HG03025 (cell line): ENCODE data around the gene UBTF.

Experiments used
- ATAC-seq: cut with Tn5 transposase; IDR thresholded peaks from one replicate; pipeline ENCODE4 v1.9.1; 2021; ENCODE audit warnings: mild to moderate bottlenecking, moderate library complexity; ENCODE audit not compliant: unreplicated experiment, low FRiP score

The UBTF gene, protein sequence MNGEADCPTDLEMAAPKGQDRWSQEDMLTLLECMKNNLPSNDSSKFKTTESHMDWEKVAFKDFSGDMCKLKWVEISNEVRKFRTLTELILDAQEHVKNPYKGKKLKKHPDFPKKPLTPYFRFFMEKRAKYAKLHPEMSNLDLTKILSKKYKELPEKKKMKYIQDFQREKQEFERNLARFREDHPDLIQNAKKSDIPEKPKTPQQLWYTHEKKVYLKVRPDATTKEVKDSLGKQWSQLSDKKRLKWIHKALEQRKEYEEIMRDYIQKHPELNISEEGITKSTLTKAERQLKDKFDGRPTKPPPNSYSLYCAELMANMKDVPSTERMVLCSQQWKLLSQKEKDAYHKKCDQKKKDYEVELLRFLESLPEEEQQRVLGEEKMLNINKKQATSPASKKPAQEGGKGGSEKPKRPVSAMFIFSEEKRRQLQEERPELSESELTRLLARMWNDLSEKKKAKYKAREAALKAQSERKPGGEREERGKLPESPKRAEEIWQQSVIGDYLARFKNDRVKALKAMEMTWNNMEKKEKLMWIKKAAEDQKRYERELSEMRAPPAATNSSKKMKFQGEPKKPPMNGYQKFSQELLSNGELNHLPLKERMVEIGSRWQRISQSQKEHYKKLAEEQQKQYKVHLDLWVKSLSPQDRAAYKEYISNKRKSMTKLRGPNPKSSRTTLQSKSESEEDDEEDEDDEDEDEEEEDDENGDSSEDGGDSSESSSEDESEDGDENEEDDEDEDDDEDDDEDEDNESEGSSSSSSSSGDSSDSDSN

DNA sequence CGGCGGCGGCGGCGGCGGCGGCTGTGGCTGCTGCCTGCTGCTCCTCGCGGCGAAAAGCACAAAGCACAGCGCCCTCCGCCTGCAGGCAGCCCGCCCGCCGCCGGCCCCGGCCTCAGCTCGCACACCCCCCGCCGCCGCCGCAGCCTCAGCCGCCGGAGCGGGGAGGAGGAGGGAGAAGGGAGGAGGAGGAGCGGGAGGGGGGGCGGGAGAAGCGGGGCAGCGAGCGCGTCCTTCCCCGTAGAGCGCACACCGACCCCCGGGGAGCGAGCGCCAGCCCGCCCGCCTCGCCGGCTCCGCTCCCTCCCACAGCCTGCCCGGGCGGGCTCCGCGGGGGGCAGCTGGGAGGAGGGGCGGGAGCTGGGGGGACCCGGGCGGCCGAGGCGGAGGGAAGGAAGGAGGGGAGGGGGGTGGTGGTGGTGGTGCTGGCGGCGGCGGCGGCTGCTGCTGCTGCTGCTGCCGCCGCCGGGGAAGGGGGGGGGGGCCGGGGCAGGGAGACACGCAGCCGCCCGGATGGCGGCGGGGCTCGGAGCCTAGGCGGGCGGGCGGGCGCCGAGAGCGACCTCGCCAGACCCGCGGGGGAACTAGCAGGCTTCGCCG lies at the start of gene UBTF:
TSS of gene UBTF (minus strand) at position 60 of the 597 bp plus-strand sequence. CDS start 1,446 bp downstream, outside the sequence.
- peak; percentile 7 for ATAC-seq

DNA sequence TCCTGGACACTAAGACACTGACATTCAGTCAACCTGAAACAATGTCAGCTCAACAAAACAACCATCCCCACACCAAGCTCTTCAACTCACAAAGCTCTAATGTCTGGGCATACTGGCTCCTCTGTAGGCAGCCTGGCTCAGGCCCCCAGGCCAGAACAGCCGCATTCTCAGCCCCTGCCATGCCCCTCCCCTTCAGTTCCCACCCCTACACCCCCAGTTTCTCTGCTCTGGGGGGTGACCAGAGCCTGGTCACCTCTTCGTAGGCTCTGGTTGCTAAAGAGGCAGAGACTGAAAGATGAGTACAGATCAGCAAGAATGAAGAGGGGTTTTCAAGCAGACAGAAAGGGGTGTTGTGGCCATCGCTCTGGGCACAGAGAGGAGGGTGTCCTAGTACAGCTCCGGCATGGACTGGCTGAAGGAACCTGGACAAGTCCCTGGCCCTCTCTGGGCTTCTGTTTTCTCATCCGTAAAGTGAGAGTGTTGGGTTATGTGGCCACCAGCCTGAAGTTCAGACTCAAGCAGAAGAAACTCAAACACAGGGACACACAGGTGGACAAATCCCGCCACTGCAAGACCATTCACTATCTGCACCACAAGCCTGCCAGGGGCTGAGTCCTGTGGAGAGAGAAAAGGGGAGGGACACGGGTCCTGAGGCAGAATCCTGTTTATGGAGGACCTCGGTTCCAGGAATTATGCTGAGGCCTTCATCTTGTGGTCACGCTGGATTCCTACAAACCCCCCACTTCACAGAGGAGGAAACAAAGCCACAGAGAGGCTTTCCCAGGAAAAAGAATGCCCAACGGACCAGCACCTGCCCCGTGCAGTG lies 49.4 kb upstream of the UBTF start:
- ATAC-seq: no peak

DNA sequence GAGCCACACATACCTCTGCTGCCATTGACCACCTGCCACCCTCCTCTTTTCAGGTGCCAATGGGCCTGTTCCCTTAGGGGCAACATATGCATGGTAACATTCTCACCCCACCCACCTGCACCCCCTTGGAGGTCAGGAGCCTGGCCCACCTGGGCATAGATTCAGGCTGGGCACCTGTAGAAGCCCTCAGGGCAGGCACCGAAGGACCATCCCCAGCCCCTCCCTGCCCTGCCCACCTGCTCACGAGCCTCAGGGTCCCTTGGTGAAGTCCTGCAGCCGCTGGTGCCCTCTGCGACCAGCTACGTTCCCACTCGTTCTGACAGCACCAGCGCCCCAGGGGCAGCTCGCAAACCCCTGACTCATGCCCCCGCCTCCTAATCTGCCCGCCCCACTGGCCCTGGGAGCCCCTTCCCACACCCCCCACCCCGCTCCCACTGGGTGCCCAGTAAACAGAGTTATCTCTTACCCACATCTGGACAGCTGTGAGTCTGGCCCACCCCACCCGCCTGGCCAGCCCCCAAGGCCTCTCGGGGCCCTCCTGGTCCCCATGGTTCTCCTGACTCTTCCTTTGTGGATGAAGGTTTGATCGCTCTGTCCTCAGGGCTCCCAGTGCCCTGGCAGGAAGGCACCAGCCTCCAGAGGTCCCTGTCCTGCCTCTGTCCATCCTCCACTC lies 48.5 kb upstream of the UBTF start, which contains the start of gene SLC4A1:
TSS of gene SLC4A1 (minus strand) at position 318 of the 673 bp plus-strand sequence. CDS start 5,269 bp downstream, outside the sequence.
- ATAC-seq: no peak

DNA sequence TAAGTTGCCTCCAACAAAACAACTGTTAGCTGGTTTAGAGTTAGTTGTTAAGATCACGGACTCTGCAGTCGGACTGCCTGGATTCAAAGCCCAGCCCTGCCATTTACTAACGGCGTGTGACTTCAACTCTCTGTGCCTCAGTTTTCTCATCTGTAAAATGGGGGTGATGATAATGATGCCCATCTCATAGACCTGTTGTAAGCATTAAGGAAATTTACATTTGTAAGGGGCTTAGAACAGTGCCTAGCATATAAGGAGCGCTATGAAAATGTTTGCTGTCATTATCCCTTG lies 47.6 kb upstream of the UBTF start:
- ATAC-seq: no peak

DNA sequence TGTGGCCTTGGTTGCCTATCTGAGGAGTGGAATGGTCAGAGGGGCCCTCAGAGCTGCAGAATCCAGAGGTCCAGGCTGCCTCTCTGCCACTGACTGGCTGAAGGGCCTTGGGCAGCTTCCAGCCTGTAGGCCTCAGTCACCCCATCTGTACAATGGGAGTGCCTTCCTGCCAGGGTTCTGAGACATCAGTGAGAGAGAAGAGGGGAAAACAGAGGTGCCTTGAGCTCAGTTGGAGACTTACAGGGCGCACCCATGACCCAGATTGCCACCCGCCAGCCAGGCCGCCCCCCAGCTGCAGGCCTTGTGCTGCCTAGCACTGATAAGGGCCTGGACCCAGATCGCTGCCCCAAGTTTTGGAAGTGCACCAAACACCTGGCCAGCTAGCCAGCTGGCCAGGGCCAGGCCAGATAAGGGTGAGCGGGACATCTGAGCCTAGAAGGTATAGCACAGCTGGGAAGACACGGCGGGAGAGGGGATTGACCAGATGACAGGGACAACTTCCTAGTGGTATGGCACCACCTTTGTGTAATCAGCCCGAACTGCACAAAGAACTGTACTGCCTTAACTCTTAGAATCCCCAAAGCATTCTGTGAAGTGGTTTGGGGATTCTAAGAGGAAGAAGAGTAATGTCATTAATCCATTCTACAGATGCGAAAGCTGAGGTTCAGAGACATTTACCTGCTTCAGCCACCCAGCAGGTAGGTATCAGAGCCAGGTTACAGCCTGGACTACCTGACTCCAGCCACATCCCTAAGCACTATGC lies 47.1 kb upstream of the UBTF start:
- ATAC-seq: no peak

DNA sequence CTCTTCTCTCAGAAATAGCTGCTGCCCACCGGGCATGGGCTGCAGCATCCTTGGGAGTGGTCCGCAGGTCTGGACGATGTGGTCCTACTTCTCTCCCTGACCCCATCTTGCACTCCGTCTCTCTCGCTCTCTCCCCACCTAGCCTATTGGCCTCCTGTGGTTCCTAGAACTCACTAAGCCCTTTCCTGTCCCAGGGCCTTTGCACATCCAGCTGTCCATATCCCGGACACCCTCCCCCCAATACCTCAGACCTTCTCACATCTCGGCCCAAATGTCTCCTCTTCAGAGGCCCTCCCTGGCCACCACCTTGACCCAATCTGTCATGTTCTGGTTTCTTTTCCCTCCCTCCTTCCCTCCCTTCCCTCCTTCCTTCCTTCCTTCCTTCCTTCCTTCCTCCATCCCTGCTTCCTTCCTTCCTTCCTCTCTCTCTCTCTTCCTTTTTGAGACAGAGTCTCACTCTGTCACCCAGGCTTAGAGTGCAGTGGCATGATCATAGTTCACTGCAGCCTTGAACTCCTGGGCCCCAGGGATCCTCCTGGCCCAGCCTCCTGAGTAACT lies 43.9 kb upstream of the UBTF start:
- ATAC-seq: no peak

DNA sequence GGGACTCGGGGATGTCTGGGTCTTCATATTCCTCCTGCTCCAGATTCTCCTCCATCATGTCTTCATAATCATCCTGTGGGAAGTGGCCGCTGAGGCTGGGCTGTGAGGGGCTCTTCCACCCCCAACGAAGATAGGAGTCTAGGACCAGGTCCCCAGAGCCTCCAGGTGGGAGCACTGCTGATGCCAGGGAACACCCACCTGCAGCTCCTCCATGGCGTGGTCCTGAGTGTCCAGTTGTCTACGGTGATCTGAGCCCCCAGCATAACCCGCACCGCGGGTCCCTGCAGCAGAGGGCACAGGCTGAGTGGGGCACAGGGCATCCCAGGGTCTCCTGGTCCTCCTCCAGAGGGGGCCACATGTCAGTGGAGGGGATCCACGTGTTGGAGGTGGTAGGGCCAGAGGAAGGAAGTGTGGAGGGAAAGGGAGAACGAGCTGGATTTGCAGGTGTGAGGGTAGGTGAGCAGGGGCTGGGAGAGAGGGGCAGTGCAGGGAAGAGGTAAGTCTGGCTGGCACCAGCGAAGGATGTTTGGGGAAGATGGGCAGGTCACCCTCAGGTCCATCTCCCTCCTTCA lies 43.3 kb upstream of the UBTF start:
- no peak for ATAC-seq

DNA sequence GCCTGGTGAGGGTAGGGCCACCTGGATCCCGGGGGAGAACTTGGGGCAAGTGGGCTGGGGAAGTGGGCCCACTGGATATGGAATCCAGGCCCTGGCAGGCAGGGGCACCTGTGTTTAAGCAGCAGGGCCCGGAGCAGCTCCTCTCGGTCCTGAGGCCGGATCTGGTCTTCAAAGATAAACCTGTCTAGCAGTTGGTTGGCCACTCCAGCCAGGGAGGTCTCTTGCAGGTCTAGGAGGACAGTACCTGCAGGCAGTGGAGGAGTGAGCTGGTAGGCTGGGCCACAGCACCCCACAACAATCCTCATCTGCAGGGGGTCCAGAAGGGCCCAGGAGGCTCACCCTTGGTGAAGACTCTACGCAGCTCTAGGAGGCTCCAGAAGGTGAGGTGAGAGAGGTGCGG lies 40.8 kb upstream of the UBTF start:
- no peak for ATAC-seq

DNA sequence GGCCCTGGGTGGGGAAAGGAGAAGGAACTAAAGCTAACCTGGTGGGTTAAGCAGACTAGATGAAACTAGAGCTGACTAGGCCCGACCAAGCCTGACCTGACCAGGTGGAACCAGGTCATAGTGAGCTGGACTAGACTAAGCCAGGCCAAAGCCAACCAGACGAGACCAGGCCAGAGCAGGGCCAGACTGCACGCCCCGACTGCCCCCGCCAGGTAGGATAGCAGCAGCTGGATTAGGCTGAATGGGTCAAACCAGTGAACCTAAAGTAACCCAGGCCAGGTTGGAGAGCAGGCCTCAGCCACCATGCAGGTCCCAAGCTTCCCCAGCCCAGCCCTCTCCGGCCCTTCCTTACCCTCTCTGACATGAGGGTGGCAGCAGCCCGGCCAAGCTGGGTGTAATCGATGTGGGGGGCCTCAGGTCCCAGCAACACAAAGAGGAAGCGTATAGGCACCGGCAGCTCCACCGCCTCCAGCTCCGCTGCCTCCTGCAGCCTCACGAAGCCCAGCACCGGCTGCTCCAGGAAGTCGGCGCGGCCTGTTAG lies 39.4 kb upstream of the UBTF start:
- no peak for ATAC-seq

DNA sequence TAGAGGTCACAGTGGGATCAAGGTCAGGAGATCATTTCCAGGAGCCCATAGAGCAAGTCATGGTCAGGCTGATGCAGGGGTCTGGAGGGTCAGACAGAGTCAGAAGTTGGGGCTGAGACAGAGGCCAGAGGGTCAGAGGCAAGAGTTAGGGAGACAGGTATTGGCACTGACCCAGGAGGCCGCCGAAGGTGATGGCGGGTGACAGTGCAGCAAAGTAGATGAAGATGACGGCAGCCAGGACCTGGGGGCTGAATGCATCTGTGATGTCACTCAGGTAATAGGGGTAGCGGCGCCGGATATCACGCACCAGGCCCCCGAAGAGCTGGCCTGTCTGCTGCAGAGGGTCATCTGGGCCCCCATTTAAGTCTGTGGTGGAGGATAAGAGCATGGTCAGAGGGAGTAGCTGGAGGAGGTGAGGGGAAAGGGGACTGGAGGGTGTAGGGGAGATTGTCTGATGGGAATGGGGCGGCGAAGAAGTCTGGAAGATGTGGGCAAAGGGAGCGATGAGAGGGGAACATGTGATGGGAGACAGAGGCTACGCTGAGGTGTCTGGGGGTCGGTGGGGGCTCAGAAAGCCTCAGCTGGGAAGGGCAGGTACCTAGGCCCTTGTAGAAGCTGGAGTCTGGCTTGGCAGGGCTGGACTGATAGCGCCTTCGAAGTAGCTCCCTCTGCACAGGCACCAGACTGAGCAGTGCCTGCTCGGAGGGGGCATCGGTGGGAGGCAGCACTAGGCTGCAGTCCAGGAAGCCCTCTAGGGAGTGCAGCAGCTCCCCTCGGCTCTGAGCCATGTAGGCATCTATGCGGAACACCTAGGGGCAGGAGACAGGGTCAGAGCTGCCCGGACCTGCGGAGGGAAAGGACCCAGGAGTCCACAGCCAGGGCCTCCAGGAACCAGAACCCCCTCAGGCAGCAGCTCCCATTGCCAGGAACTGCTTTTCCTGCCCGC lies 38.6 kb upstream of the UBTF start:
- no peak for ATAC-seq

DNA sequence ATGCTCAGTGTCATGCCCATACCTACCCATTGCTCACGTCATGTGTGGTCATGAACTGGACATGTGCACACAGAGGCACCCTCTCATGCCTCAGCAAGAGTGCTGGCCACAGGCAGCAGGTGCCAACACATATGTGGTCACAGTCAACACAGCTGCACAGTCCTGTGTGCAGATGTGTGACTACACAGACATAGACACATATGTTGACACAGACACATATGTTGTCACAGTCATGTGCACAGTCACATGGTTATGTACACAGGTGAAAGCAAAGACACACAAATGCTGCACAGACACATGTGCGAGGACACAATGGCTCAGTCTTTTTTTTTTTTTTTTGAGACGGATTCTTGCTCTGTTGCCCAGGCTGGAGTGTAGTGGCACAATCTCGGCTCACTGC lies 37.2 kb upstream of the UBTF start:
- no peak for ATAC-seq

DNA sequence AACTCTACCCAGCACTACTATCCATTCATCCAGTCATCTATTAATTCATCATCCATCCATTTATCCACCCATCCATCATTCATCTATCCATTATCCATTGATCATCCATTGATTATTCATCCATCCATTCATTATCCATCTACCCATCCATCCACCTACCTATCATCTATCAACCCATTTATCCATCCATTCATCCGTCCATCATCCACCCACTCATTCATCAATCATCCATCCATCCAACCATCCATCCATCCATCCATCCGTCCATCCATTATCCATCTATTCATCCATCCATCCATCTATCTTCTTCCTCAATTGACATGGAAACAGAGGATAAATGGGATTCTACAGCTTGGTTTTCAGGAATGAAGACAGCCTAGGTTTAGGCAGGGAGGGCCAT lies 36.4 kb upstream of the UBTF start:
- ATAC-seq: no peak

DNA sequence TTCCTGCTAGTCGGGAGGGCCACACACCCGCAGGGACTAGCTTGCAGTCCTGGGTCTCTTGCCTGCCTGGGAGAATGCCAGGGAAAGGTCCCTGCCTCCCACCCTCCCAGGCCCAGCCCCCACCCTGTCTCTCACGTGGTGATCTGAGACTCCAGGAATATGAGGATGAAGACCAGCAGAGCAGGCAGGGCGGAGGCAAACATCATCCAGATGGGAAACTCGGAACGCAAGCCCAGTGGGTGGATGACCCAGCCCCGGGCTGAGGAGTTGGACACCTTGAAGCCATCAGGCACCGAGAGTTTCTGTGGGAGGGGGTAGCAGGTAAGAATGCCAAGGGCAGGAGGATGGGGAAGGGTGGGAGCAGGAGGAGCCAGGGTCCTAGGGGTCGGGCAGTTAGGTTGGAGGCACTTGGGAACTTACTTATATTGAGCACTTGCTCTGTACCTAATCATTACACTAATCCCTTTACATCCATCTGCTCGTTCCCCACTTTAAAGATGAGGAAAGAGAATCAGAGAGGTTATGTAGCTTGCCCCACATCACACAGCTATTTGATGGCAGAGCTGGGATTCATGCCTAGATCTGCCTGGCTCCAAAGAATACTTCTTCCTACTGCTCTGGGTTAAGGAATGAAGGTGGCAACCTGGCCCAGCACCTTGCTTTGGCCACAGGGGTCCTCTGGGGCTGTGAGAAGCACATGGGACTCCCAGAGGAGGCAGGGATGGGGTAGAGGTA lies 35.1 kb upstream of the UBTF start:
- no peak for ATAC-seq

DNA sequence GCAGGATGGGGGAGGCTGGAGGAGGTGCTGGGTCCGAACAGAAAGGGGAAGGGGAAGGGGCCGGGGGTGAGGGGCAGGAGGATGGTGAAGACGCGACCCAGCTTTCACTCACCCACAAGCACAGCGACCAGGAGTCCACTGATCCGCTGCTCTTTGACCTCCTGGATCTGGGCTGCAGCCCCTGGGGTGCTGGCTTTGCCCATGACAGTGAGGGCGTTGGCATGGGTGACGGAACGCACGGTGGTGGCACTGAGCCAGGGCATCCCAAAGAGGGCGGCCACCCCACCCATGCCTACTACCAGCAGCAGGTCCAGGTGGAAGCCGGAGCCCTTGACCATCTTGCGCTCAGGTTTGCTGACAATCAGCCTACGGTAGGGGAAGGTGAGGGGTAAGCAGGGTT lies 33.5 kb upstream of the UBTF start:
- no peak for ATAC-seq

DNA sequence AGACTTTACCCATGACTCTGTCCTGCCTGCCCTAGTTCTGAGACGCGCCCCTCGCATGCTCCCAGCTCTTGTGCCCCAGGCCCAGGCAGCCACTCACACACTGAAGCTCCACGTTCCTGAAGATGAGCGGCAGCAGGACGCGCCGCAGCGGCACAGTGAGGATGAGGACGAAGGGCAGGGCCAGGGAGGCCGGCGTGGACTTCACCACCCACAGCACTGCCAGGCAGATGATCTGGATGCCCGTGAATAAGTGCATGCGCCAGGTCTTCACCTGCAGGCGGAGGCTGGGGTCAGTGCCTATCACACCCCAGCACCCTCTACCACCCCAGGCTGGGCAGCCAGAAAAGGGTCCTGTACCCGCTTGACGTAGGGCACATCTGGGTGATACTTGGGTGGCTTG lies 31.6 kb upstream of the UBTF start:
- ATAC-seq: no peak

DNA sequence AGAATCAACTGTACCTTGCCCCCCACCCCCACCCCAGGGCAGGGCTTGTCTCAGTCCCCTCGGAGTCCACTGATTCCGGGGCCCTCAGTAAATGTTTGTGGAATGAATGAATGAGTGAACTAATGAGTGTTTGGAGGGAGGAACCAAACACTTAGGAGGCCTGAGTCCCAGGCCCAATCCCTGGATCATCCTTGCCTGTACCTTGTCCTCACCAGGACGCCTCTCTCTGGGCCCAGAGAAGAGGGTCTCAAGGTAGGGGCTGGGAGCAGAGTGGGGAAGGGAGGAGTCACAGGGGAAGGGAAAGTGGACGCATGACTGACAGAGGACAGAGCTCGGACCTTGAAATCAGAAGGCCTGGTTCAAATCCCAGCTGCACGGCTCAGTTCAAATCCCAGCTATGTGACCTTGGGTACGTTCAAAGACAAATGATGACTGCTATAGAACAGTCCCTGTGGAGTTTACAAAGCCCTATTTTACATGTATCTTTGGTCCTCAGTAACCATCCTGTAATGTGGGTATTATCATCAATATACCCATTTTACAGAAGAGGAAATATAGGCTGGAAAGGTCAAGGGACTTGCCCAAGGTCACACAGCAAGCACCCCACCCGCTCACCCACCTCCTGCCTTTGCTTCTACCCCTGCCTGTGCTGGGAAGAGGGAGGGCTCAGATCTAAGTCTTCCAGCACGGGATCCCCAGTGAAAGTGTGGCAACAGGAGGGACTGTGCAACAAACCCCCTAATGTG lies 30.2 kb upstream of the UBTF start:
- no peak for ATAC-seq
